K562 (cell line): Measurements from ENCODE around the gene SCAMP5. TPM values are rescaled to one million over a fixed set of nuclear protein-coding genes. Genes with fewer than 3 reads are reported as not detected.

Experiments used
- ATAC-seq: fragments of 200-7000 bp; cut with Tn5 transposase; 3 replicates; pipeline ENCODE4 v1.9.1; 2020; ENCODE audit warnings: moderate library complexity
- BruUV-seq: library from RNA; stranded (reverse); fragments of 400-500 nt; replicated peaks from 2 replicates; lab custom pipeline; 2021; lab: Mats Ljungman, UMichigan
- CTCF ChIA-PET: fragments of 300-600 bp; formaldehyde crosslinking; extraction: SDS; loops from one replicate; lab custom pipeline; 2021; ENCODE audit warnings: low intra/inter-chr PET ratio; lab: Yijun Ruan, JAX
- POLR2A ChIA-PET: fragments of 300-600, 350-650 bp; sonication (Branson Sonifier 250); formaldehyde crosslinking; extraction: SDS; loops from one replicate; lab custom pipeline; 2021; ENCODE audit warnings: antibody characterized with exemption, inconsistent platforms; lab: Yijun Ruan, JAX
- DNase-seq, 4 experiments: peaks; one replicate each; pipeline versions ENCODE4 v3.0.0 to v3.0.0-alpha.2; 2011 to 2018; ENCODE audit warnings: low spot score in 3 of 4, mixed read lengths in 3 of 4; ENCODE audit errors: extremely low read depth in 1 of 4
- FAIRE-seq: peaks from 2 replicates; lab custom pipeline; 2011; peaks lifted over from hg19 to GRCh38; lab: Jason Lieb, UNC
- H2AFZ ChIP-seq: 2 replicates; pipeline ENCODE4 v1.6.0; 2011; ENCODE audit warnings: low read depth, low read length, control low read depth, inconsistent platforms
- H3K27ac ChIP-seq: fragments of 200-600 bp; 3 replicates; pipeline ENCODE4 v1.8.0; 2011; ENCODE audit warnings: low read depth, mild to moderate bottlenecking, control low read depth, inconsistent platforms, low read length, moderate library complexity, mixed read lengths; ENCODE audit errors: extremely low read depth
- H3K27me3 ChIP-seq, 2 experiments: fragments of 300-600 bp in 1 of 2; 2 replicates in 1 of 2; 3 replicates in 1 of 2; pipeline versions ENCODE4 v1.6.0 to v1.8.0; 2011; ENCODE audit warnings: inconsistent platforms in 2 of 2, low read length in 2 of 2, mild to moderate bottlenecking in 1 of 2, mixed read lengths in 1 of 2, moderate library complexity in 1 of 2; ENCODE audit not compliant: control insufficient read depth in 2 of 2, insufficient read depth in 2 of 2
- H3K36me3 ChIP-seq: fragments of 300-600 bp; 3 replicates; pipeline ENCODE4 v1.8.0; 2011; ENCODE audit warnings: mild to moderate bottlenecking, low read length, inconsistent platforms; ENCODE audit not compliant: control insufficient read depth, insufficient read depth
- H3K4me1 ChIP-seq, 2 experiments: fragments of 200-600 bp in 1 of 2; replicated peaks in 1 of 2; 2 replicates in 1 of 2; 3 replicates in 1 of 2; pipeline versions ENCODE4 v1.5.1 to v1.8.0; 2011; ENCODE audit warnings: inconsistent platforms in 2 of 2, low read length in 2 of 2, mild to moderate bottlenecking in 1 of 2, mixed read lengths in 1 of 2, moderate library complexity in 1 of 2; ENCODE audit not compliant: control insufficient read depth in 2 of 2, insufficient read depth in 2 of 2
- H3K4me2 ChIP-seq: 2 replicates; pipeline ENCODE4 v1.6.1; 2011; ENCODE audit warnings: low read length, control low read depth, inconsistent platforms, mixed read lengths; ENCODE audit not compliant: insufficient read depth
- H3K4me3 ChIP-seq: fragments of 200-600 bp; sonication (generic), shearing (Covaris generic); 2 replicates; pipeline ENCODE4 v1.5.1; 2016; ENCODE audit warnings: control low read depth, inconsistent platforms
- H3K79me2 ChIP-seq: fragments of 200-600 bp; 3 replicates; pipeline ENCODE4 v1.8.0; 2011; ENCODE audit warnings: low read length, inconsistent platforms; ENCODE audit not compliant: control insufficient read depth, insufficient read depth
- H3K9ac ChIP-seq, 2 experiments: 2 replicates each; pipeline versions ENCODE4 v1.6.0 to v1.6.1; 2011; ENCODE audit warnings: low read depth in 2 of 2, low read length in 2 of 2, control low read depth in 1 of 2, inconsistent platforms in 1 of 2, mild to moderate bottlenecking in 1 of 2, mixed read lengths in 1 of 2; ENCODE audit not compliant: insufficient read depth in 1 of 2
- H3K9me1 ChIP-seq: one replicate; pipeline ENCODE4 v1.6.0; 2011; ENCODE audit warnings: inconsistent platforms, mild to moderate bottlenecking, low read length, moderate library complexity; ENCODE audit not compliant: control insufficient read depth, insufficient read depth
- H3K9me3 ChIP-seq: replicated peaks from 2 replicates; pipeline ENCODE4 v1.5.1; 2011; ENCODE audit warnings: low read depth, low read length, inconsistent platforms; ENCODE audit not compliant: control insufficient read depth, insufficient read depth
- H4K20me1 ChIP-seq: replicated peaks from 2 replicates; pipeline ENCODE4 v1.6.1; 2011; ENCODE audit warnings: low read length, inconsistent platforms, mixed read lengths; ENCODE audit not compliant: control insufficient read depth, insufficient read depth
- ATF7 ChIP-seq: fragments of 450-650 bp; IDR thresholded peaks from 2 replicates; pipeline ENCODE4 v1.7.1; 2014; ENCODE audit warnings: mild to moderate bottlenecking, moderate library complexity
- JUNB ChIP-seq: fragments of 450-650 bp; formaldehyde crosslinking; conservative IDR thresholded peaks from 2 replicates; pipeline ENCODE4 v1.4.0; 2020; ENCODE audit warnings: mild to moderate bottlenecking
- MCM3 ChIP-seq: fragments of 450-650 bp; IDR thresholded peaks from 2 replicates; pipeline ENCODE4 v1.6.1; 2016
- PRMT5 ChIP-seq: sonication (generic); formaldehyde crosslinking; IDR thresholded peaks from 2 replicates; pipeline ENCODE4 v1.5.0; 2020; ENCODE audit warnings: missing genetic modification reagents
- TBL1XR1 ChIP-seq, 2 experiments: IDR thresholded peaks; 2 replicates each; pipeline ENCODE4 v1.6.1; 2012; ENCODE audit warnings: improper control_type of control experiment in 2 of 2, low read length in 2 of 2, mild to moderate bottlenecking in 1 of 2
- ZC3H4 ChIP-seq: sonication (generic); formaldehyde crosslinking; IDR thresholded peaks from 2 replicates; pipeline ENCODE4 v1.9.0; 2021; ENCODE audit warnings: missing genetic modification reagents, borderline replicate concordance
- ZNF561 ChIP-seq: fragments of 450-650 bp; formaldehyde crosslinking; conservative IDR thresholded peaks from 2 replicates; pipeline ENCODE4 v1.4.0; 2020; ENCODE audit warnings: mild to moderate bottlenecking, moderate library complexity
- ZNF785 ChIP-seq: fragments of 250-450 bp; sonication (Bioruptor Pico); IDR thresholded peaks from 2 replicates; pipeline ENCODE4 v1.4.0; 2020; ENCODE audit warnings: mild to moderate bottlenecking
- WGBS: fragments of 100-300 bp; shearing (Covaris generic); methylation state at CpG from one replicate; pipeline ENCODE4 v1.1.6; 2016; ENCODE audit warnings: low coverage, mixed read lengths; ENCODE audit not compliant: insufficient coverage; ENCODE audit errors: missing lambda C conversion rate; 5-methylcytosine and 5-hydroxymethylcytosine counted together
- in situ Hi-C: fragments of 300-500 bp; cut with MboI; formaldehyde crosslinking; loops from 4 replicates; pipeline ENCODE4 v1.15.0; 2018; ENCODE audit warnings: inconsistent platforms, mixed read lengths
- intact Hi-C: fragments of 100-400 bp; cut with micrococcal nuclease; formaldehyde crosslinking; loops from 2 replicates; pipeline ENCODE4 v1.14.2; 2022
- polyA plus RNA-seq, 8 experiments: library from polyadenylated mRNA; depleted of rRNA in 4 of 8; stranded (reverse) in 5 of 8; unstranded in 3 of 8; fragments of >200 nt; fragmentation: Nextera tagmentation in 2 of 8; fragmentation: Illumina TruSeq in 1 of 8; extraction: Ambion mirVana in 2 of 8; extraction: Trizol in 1 of 8; gene quantifications; 2 replicates each; pipeline versions ENCODE4 v1.2.1 to v1.2.3, GENCODE V29; 2011 to 2014; ENCODE audit warnings: inconsistent platforms in 1 of 8, missing spikeins in 1 of 8
- total RNA-seq, 7 experiments: library from RNA; depleted of rRNA in 6 of 7; stranded (reverse); fragments of >200 nt in 6 of 7; fragmentation: Illumina TruSeq in 2 of 7; extraction: Trizol in 2 of 7; gene quantifications; 2 replicates each; pipeline versions ENCODE4 v1.2.1 to v1.2.3, GENCODE V29; 2011 to 2021; ENCODE audit warnings: low replicate concordance in 1 of 7
- TF ChIP-seq, protein P1 (sequence below): sonication (generic); formaldehyde crosslinking; IDR thresholded peaks from 2 replicates; pipeline ENCODE4 v1.8.0; 2023; ENCODE audit warnings: mild to moderate bottlenecking, missing genetic modification reagents
- TF ChIP-seq, protein P2 (sequence below): fragments of 450-650 bp; IDR thresholded peaks from 2 replicates; pipeline ENCODE4 v1.6.1; 2018; ENCODE audit not compliant: partially characterized antibody
- TF ChIP-seq, protein P3 (sequence below): fragments of 450-650 bp; IDR thresholded peaks from 2 replicates; pipeline ENCODE4 v1.6.1; 2016; ENCODE audit warnings: borderline replicate concordance
- TF ChIP-seq, protein P4 (sequence below): fragments of 200-800 bp; sonication (Bioruptor generic); IDR thresholded peaks from 2 replicates; pipeline ENCODE4 v1.6.1; 2017; ENCODE audit warnings: missing genetic modification characterization, missing compliant biosample characterization

The SCAMP5 gene
- total and polyA plus RNA-seq, 9 of the 15 experiments (the other 6 are each of a cell fraction or from before 2014, with no cell fraction given), result 0.09 to 0.29 (median 0.19) TPM; not detected in 5

DNA sequence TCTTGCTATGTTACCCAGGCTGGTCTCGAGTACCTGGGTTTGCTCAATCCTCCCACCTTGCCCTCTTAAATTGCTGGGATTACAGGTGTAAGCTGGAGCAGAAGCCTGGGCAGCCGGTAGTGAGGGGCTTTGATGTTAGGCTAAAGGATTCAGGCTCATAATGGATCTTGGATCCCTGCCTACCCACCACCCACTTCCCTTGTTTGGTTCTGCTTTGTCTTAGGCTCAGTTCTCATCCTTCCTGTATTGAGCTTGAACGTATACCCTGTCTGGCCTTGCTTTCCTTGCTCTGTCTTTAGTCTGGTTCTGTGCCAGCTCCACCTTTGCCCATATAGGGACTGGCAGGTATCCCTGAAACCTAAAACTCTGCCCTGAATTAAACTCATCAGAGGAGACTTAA is 29.7 kb downstream of the SCAMP5 start:
- H3K79me2 ChIP-seq, result peaks cover 19% of the 10 kb centered on the region
- H3K4me1 ChIP-seq, result peaks cover 25 to 33% of the 10 kb centered on the region in 2 experiments; a peak in 4 of 5 replicates
- DNase-seq (no peak), ATAC-seq (no peak), FAIRE-seq (no peak)
- ChIA-PET CTCF (no interaction called here), POLR2A (interaction anchor here (0.6 to 1.6 kb wide), 4 partner anchors 176 to 187 kb away, joined by 3 to 7 read pairs (median 4); partner anchors contain the start of gene C15orf39)
- BruUV-seq, result no TSS peak
- H3K9ac ChIP-seq, result peak overlapping the region; percentile 31 to 72; a peak in 3 of 4 replicates
- no peak overlapping the region for H3K4me3 ChIP-seq
- intact Hi-C loops, result no loop called here
- H3K27me3 ChIP-seq, result no peaks in the 10 kb centered on the region
- H2AFZ ChIP-seq, result no peak overlapping the region
- no peak overlapping the region for H3K27ac ChIP-seq
- no peaks in the 10 kb centered on the region for H4K20me1 ChIP-seq
- 81% methylated on average over 3 of the region's 3 CpGs for WGBS
- in situ Hi-C loops, result loop anchor here (5.0 to 10.0 kb wide), 3 partner anchors 177 to 650 kb away; partner anchors contain the start of gene C15orf39
- no peaks in the 10 kb centered on the region for H3K9me3 ChIP-seq
- peaks cover 12% of the 10 kb centered on the region for H3K36me3 ChIP-seq
- no peak overlapping the region for H3K4me2 ChIP-seq
- H3K9me1 ChIP-seq, result no peaks in the 10 kb centered on the region
- TF ChIP-seq, protein P1, sequence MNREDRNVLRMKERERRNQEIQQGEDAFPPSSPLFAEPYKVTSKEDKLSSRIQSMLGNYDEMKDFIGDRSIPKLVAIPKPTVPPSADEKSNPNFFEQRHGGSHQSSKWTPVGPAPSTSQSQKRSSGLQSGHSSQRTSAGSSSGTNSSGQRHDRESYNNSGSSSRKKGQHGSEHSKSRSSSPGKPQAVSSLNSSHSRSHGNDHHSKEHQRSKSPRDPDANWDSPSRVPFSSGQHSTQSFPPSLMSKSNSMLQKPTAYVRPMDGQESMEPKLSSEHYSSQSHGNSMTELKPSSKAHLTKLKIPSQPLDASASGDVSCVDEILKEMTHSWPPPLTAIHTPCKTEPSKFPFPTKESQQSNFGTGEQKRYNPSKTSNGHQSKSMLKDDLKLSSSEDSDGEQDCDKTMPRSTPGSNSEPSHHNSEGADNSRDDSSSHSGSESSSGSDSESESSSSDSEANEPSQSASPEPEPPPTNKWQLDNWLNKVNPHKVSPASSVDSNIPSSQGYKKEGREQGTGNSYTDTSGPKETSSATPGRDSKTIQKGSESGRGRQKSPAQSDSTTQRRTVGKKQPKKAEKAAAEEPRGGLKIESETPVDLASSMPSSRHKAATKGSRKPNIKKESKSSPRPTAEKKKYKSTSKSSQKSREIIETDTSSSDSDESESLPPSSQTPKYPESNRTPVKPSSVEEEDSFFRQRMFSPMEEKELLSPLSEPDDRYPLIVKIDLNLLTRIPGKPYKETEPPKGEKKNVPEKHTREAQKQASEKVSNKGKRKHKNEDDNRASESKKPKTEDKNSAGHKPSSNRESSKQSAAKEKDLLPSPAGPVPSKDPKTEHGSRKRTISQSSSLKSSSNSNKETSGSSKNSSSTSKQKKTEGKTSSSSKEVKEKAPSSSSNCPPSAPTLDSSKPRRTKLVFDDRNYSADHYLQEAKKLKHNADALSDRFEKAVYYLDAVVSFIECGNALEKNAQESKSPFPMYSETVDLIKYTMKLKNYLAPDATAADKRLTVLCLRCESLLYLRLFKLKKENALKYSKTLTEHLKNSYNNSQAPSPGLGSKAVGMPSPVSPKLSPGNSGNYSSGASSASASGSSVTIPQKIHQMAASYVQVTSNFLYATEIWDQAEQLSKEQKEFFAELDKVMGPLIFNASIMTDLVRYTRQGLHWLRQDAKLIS (CRISPR knock-in tag), result no peak
- TF ChIP-seq ZNF785 (CRISPR knock-in tag), result no peak
- TF ChIP-seq ZC3H4 (CRISPR knock-in tag), result no peak
- no peak for TF ChIP-seq MCM3
- TF ChIP-seq TBL1XR1 (IDR thresholded peaks at IDR 0.05; ENCODE audit: low read length in 2 of 2), result no peak
- TF ChIP-seq JUNB (CRISPR knock-in tag), result no peak
- TF ChIP-seq ZNF561 (CRISPR knock-in tag), result no peak
- TF ChIP-seq ATF7, result no peak
- no peak for TF ChIP-seq PRMT5 (CRISPR knock-in tag)
- TF ChIP-seq, protein P2, sequence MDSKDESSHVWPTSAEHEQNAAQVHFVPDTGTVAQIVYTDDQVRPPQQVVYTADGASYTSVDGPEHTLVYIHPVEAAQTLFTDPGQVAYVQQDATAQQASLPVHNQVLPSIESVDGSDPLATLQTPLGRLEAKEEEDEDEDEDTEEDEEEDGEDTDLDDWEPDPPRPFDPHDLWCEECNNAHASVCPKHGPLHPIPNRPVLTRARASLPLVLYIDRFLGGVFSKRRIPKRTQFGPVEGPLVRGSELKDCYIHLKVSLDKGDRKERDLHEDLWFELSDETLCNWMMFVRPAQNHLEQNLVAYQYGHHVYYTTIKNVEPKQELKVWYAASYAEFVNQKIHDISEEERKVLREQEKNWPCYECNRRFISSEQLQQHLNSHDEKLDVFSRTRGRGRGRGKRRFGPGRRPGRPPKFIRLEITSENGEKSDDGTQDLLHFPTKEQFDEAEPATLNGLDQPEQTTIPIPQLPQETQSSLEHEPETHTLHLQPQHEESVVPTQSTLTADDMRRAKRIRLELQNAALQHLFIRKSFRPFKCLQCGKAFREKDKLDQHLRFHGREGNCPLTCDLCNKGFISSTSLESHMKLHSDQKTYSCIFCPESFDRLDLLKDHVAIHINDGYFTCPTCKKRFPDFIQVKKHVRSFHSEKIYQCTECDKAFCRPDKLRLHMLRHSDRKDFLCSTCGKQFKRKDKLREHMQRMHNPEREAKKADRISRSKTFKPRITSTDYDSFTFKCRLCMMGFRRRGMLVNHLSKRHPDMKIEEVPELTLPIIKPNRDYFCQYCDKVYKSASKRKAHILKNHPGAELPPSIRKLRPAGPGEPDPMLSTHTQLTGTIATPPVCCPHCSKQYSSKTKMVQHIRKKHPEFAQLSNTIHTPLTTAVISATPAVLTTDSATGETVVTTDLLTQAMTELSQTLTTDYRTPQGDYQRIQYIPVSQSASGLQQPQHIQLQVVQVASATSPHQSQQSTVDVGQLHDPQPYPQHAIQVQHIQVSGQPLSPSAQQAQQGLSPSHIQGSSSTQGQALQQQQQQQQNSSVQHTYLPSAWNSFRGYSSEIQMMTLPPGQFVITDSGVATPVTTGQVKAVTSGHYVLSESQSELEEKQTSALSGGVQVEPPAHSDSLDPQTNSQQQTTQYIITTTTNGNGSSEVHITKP, result no peak
- TF ChIP-seq, protein P3, sequence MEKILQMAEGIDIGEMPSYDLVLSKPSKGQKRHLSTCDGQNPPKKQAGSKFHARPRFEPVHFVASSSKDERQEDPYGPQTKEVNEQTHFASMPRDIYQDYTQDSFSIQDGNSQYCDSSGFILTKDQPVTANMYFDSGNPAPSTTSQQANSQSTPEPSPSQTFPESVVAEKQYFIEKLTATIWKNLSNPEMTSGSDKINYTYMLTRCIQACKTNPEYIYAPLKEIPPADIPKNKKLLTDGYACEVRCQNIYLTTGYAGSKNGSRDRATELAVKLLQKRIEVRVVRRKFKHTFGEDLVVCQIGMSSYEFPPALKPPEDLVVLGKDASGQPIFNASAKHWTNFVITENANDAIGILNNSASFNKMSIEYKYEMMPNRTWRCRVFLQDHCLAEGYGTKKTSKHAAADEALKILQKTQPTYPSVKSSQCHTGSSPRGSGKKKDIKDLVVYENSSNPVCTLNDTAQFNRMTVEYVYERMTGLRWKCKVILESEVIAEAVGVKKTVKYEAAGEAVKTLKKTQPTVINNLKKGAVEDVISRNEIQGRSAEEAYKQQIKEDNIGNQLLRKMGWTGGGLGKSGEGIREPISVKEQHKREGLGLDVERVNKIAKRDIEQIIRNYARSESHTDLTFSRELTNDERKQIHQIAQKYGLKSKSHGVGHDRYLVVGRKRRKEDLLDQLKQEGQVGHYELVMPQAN, result no peak
- TF ChIP-seq, protein P4, sequence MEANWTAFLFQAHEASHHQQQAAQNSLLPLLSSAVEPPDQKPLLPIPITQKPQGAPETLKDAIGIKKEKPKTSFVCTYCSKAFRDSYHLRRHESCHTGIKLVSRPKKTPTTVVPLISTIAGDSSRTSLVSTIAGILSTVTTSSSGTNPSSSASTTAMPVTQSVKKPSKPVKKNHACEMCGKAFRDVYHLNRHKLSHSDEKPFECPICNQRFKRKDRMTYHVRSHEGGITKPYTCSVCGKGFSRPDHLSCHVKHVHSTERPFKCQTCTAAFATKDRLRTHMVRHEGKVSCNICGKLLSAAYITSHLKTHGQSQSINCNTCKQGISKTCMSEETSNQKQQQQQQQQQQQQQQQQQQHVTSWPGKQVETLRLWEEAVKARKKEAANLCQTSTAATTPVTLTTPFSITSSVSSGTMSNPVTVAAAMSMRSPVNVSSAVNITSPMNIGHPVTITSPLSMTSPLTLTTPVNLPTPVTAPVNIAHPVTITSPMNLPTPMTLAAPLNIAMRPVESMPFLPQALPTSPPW, result no peak
